ENCODE results near the gene AKAP13. TPM values are rescaled to one million over a fixed set of nuclear protein-coding genes. Genes with fewer than 3 reads are reported as not detected.

Gene AKAP13
- total RNA-seq, 2 experiments from 2014 or later, result 106 to 113 TPM

GRCh38 chr15:85379403-85380131 lies 836 bp upstream of the AKAP13 start:
- Mint-ChIP-seq H3K27ac (peak overlapping the region; percentile 90), H3K36me3 (peaks cover 2% of the 10 kb centered on the region), H3K27me3 (peaks cover 1% of the 10 kb centered on the region), H3K4me1 (ENCODE audit: low read depth) (peaks cover 49% of the 10 kb centered on the region), H3K9me3 (no peaks in the 10 kb centered on the region), H3K4me3 (peak overlapping the region; percentile 85)
- peak; percentile 71 for DNase-seq
- intact Hi-C loops (cut with micrococcal nuclease), result loop anchor here (1.0 to 10.0 kb wide), 6 partner anchors 21 to 415 kb away; partner anchors contain the start of genes KLHL25 and PDE8A
- POLR2A ChIA-PET, result interaction anchor here (0.8 to 3.0 kb wide), 10 partner anchors 21 to 399 kb away, joined by 3 to 19 read pairs (median 6); no protein-coding TSS in a partner anchor
- CTCF ChIA-PET, result interaction anchor here (0.8 to 2.2 kb wide), 6 partner anchors 22 to 83 kb away, joined by 3 to 23 read pairs (median 5); no protein-coding TSS in a partner anchor

- DNase-seq, result peak; percentile 58
- peaks cover 4% of the 10 kb centered on the region for H3K36me3 Mint-ChIP-seq
- peak overlapping the region; percentile 90 for H3K27ac Mint-ChIP-seq
- ChIA-PET POLR2A (interaction anchor here (0.8 to 3.0 kb wide), 10 partner anchors 23 to 400 kb away, joined by 3 to 19 read pairs (median 6); no protein-coding TSS in a partner anchor), CTCF (interaction anchor here (0.9 to 2.6 kb wide), 9 partner anchors 23 to 85 kb away, joined by 3 to 23 read pairs (median 8); no protein-coding TSS in a partner anchor)
- intact Hi-C loops (cut with micrococcal nuclease), result loop anchor here (1.0 to 10.0 kb wide), 5 partner anchors 23 to 413 kb away; partner anchors contain the start of genes KLHL25 and PDE8A
- peaks cover 57% of the 10 kb centered on the region for H3K4me1 Mint-ChIP-seq (ENCODE audit: low read depth)
- peak overlapping the region; percentile 85 for H3K4me3 Mint-ChIP-seq
- no peaks in the 10 kb centered on the region for H3K27me3 Mint-ChIP-seq
- H3K9me3 Mint-ChIP-seq, result no peaks in the 10 kb centered on the region
Observed at GRCh38 chr15:85380812-85381642, 624 bp downstream of the AKAP13 start.

- H3K27ac Mint-ChIP-seq, result peak overlapping the region; percentile 7
- intact Hi-C loops (cut with micrococcal nuclease), result loop anchor here (10.0 kb wide), 1 partner anchor 397 kb away; the partner anchor contains the start of gene PDE8A
- POLR2A ChIA-PET, result interaction anchor here (0.8 to 3.0 kb wide), 5 partner anchors 13 to 51 kb away, joined by 3 to 19 read pairs (median 4); no protein-coding TSS in a partner anchor
- peaks cover 54% of the 10 kb centered on the region for H3K4me1 Mint-ChIP-seq (ENCODE audit: low read depth)
- CTCF ChIA-PET, result interaction anchor here (0.6 to 2.6 kb wide), 5 partner anchors 22 to 338 kb away, joined by 4 to 12 read pairs (median 8); no protein-coding TSS in a partner anchor
- H3K9me3 Mint-ChIP-seq, result no peaks in the 10 kb centered on the region
- DNase-seq, result no peak
- peak overlapping the region; percentile 85 for H3K4me3 Mint-ChIP-seq
- peaks cover 4% of the 10 kb centered on the region for H3K36me3 Mint-ChIP-seq
- no peaks in the 10 kb centered on the region for H3K27me3 Mint-ChIP-seq
Observed at GRCh38 chr15:85381850-85382751, 1.7 kb downstream of the AKAP13 start.

- CTCF ChIA-PET, result interaction anchor here (0.7 to 2.6 kb wide), 4 partner anchors 21 to 339 kb away, joined by 4 to 12 read pairs (median 8); no protein-coding TSS in a partner anchor
- peaks cover 53% of the 10 kb centered on the region for H3K4me1 Mint-ChIP-seq (ENCODE audit: low read depth)
- no peak for DNase-seq
- H3K36me3 Mint-ChIP-seq, result peaks cover 6% of the 10 kb centered on the region
- no peak overlapping the region for H3K27ac Mint-ChIP-seq
- intact Hi-C loops (cut with micrococcal nuclease), result loop anchor here (10.0 kb wide), 1 partner anchor 398 kb away; the partner anchor contains the start of gene PDE8A
- POLR2A ChIA-PET, result interaction anchor here (0.9 to 1.6 kb wide), 5 partner anchors 12 to 93 kb away, joined by 3 to 6 read pairs (median 3); no protein-coding TSS in a partner anchor
- H3K9me3 Mint-ChIP-seq, result no peaks in the 10 kb centered on the region
- H3K27me3 Mint-ChIP-seq, result no peaks in the 10 kb centered on the region
- H3K4me3 Mint-ChIP-seq, result no peak overlapping the region
Observed at GRCh38 chr15:85382942-85383341, 2.5 kb downstream of the AKAP13 start.

- H3K4me1 Mint-ChIP-seq (ENCODE audit: low read depth), result peaks cover 49% of the 10 kb centered on the region
- no peaks in the 10 kb centered on the region for H3K9me3 Mint-ChIP-seq
- POLR2A ChIA-PET, result interaction anchor here (0.7 to 1.6 kb wide), 5 partner anchors 21 to 99 kb away, joined by 3 to 6 read pairs (median 3); no protein-coding TSS in a partner anchor
- no peak for DNase-seq
- peaks cover 6% of the 10 kb centered on the region for H3K36me3 Mint-ChIP-seq
- peak overlapping the region; percentile 4 for H3K4me3 Mint-ChIP-seq
- no peaks in the 10 kb centered on the region for H3K27me3 Mint-ChIP-seq
- intact Hi-C loops (cut with micrococcal nuclease), result loop anchor here (10.0 kb wide), 1 partner anchor 399 kb away; the partner anchor contains the start of gene PDE8A
- CTCF ChIA-PET, result interaction anchor here (2.2 to 2.6 kb wide), 2 partner anchors 21 to 52 kb away, joined by 8 to 9 read pairs; no protein-coding TSS in a partner anchor
- H3K27ac Mint-ChIP-seq, result peak overlapping the region; percentile 25
Observed at GRCh38 chr15:85383470-85384148, 3.2 kb downstream of the AKAP13 start.

GRCh38 chr15:85386261-85386660 lies 5.9 kb downstream of the AKAP13 start:
- no peak overlapping the region for H3K4me3 Mint-ChIP-seq
- ChIA-PET POLR2A (interaction anchor here (0.6 kb wide), 1 partner anchor 333 kb away, joined by 3 read pairs; no protein-coding TSS in a partner anchor), CTCF (interaction anchor here (0.7 kb wide), 2 partner anchors 30 to 119 kb away, joined by 3 read pairs; no protein-coding TSS in a partner anchor)

GRCh38 chr15:85388566-85389305 lies 8.3 kb downstream of the AKAP13 start:
- no peak for DNase-seq
- CTCF ChIA-PET, result interaction anchor here (1.0 to 1.1 kb wide), 3 partner anchors 11 to 92 kb away, joined by 3 read pairs; no protein-coding TSS in a partner anchor
- POLR2A ChIA-PET, result no interaction called here
- H3K27ac Mint-ChIP-seq, result no peak overlapping the region
- H3K9me3 Mint-ChIP-seq, result no peaks in the 10 kb centered on the region
- peaks cover 7% of the 10 kb centered on the region for H3K36me3 Mint-ChIP-seq
- intact Hi-C loops (cut with micrococcal nuclease), result loop anchor here (10.0 kb wide), 1 partner anchor 404 kb away; the partner anchor contains the start of gene PDE8A
- peaks cover 33% of the 10 kb centered on the region for H3K4me1 Mint-ChIP-seq (ENCODE audit: low read depth)
- no peaks in the 10 kb centered on the region for H3K27me3 Mint-ChIP-seq
- H3K4me3 Mint-ChIP-seq, result no peak overlapping the region

More at GRCh38 chr15:85386261-85386660, 5.9 kb downstream of the AKAP13 start:
- no peaks in the 10 kb centered on the region for H3K9me3 Mint-ChIP-seq
- H3K27ac Mint-ChIP-seq, result no peak overlapping the region
- DNase-seq, result no peak
- H3K27me3 Mint-ChIP-seq, result no peaks in the 10 kb centered on the region
- peaks cover 42% of the 10 kb centered on the region for H3K4me1 Mint-ChIP-seq (ENCODE audit: low read depth)
- intact Hi-C loops (cut with micrococcal nuclease), result loop anchor here (10.0 kb wide), 1 partner anchor 401 kb away; the partner anchor contains the start of gene PDE8A
- H3K36me3 Mint-ChIP-seq, result peaks cover 5% of the 10 kb centered on the region

- POLR2A ChIA-PET, result no interaction called here
- peaks cover 7% of the 10 kb centered on the region for H3K36me3 Mint-ChIP-seq
- no peak overlapping the region for H3K27ac Mint-ChIP-seq
- no peak overlapping the region for H3K4me3 Mint-ChIP-seq
- CTCF ChIA-PET, result interaction anchor here (1.0 to 1.1 kb wide), 2 partner anchors 11 to 19 kb away, joined by 3 read pairs; no protein-coding TSS in a partner anchor
- no peak for DNase-seq
- peaks cover 33% of the 10 kb centered on the region for H3K4me1 Mint-ChIP-seq (ENCODE audit: low read depth)
- no peaks in the 10 kb centered on the region for H3K9me3 Mint-ChIP-seq
- intact Hi-C loops (cut with micrococcal nuclease), result loop anchor here (10.0 kb wide), 1 partner anchor 404 kb away; the partner anchor contains the start of gene PDE8A
- H3K27me3 Mint-ChIP-seq, result no peaks in the 10 kb centered on the region
Observed at GRCh38 chr15:85389306-85389650, 8.9 kb downstream of the AKAP13 start.

GRCh38 chr15:85389772-85390171 lies 9.4 kb downstream of the AKAP13 start:
- intact Hi-C loops (cut with micrococcal nuclease), result loop anchor here (10.0 kb wide), 1 partner anchor 405 kb away; the partner anchor contains the start of gene PDE8A
- ChIA-PET CTCF (no interaction called here), POLR2A (no interaction called here)
- Mint-ChIP-seq H3K9me3 (no peaks in the 10 kb centered on the region), H3K36me3 (peaks cover 5% of the 10 kb centered on the region), H3K4me1 (ENCODE audit: low read depth) (peaks cover 36% of the 10 kb centered on the region), H3K4me3 (no peak overlapping the region), H3K27me3 (no peaks in the 10 kb centered on the region), H3K27ac (no peak overlapping the region)
- no peak for DNase-seq

All from activated CD4-positive, alpha-beta memory T cell treated with anti-CD3 and anti-CD28 coated beads for 36 hours (primary cell).